DMS 273 (cell line): Measurements from ENCODE around the gene RERG.

Source experiments
- DNase-seq: peaks from one replicate; lab custom pipeline; 2025; ENCODE audit not compliant: unreplicated experiment; lab: John Stamatoyannopoulos, UW

Gene RERG

DNA sequence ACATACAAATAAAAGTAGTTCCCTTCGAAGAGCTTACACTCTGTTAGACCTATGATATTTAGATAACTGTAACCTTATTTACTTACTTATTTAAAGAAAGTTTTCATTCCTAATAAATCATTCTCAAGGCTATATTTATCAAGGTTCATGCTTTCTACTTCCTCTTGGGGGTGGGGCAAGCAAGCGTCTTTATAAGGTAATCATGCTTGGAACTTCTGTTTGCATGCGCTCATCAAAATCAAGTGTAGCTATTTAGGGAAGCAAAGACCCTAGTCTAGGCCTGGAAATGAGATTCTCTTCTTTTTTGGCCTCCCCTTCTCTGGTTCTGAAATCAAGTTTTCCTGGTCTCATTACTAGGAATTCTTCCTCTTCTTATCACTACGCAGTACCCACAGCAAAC lies 766 bp downstream of the RERG start:
- DNase-seq, result no peak

DNA sequence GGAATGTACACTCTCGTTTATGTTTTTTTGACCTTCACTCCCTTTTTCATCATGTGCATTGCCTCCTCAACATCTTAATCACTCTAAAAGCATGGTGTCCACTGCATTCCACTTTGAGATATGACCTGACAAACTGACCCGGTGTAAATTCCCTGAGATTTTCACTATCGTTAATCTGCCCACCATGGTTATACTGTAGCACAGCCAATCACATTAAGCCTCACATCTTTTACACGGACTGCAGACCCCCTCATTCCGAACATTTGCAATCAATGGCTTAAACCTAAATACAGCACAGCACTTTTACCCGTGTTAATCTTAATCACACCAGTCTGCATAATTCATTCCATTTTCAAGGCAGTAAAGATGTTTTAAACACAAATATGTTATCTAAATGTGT lies 2.4 kb downstream of the RERG start:
- no peak for DNase-seq

DNA sequence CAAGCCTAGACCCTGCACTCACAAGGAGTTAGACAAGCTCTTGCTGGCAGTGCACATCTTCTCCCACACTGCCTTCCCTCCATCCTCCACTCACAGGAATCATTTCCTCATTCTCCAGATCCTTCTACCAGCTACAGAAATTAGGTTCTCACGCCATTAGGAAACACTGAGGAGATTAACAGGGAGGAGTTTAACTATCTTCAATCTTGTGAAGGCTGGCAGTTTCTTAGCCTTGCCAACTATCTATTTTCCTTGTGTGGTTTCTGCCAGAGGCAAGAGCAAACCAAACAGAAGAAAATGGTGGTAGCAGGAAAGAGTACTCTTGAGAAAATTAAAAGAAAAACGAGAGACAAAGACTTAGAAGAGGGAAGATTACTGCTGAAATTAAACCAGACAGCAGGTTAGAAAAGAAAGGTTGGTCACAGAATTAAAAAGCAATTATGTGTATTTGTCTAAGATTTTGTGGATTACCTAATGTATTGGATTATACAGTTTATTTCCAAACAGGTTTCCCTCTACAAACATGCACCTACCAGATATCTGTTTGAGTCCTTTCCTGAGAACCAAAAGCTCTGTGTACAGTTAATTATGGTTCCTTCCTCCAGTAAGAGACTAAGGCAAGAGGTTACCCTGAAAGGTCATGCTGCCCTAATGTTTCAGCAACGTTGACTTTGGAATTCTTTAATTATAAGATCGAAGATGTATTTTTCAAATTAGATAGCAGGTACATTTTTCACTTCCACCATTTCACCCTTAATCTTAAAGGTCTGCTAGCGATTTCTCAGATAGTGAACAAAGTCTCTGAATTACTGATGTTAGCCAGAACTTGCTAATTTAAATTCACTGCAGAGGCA lies 5.0 kb downstream of the RERG start:
- DNase-seq, result no peak

- no peak for DNase-seq
Measured at GRCh38 chr12:15214851-15215601, 6.2 kb downstream of the RERG start.

DNA sequence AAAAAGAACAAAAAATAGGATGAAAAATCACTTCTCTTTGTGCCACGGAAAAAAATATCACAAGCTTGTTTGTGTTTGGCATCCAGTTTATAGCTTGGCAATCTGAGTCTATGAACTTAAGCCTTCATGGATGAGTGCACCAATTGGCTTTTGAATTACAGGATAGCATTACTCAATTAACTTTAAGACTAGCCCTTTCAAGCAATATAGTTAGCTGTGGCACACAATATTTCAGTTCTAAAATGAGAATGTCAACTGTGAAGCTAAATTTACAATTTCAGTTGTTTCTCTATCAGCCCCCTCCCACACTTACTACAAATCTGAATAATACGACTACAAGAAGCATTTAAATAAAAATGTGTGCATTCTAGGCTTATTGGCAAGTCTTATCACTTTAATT lies 8.3 kb downstream of the RERG start:
- peak; percentile 2 for DNase-seq

DNA sequence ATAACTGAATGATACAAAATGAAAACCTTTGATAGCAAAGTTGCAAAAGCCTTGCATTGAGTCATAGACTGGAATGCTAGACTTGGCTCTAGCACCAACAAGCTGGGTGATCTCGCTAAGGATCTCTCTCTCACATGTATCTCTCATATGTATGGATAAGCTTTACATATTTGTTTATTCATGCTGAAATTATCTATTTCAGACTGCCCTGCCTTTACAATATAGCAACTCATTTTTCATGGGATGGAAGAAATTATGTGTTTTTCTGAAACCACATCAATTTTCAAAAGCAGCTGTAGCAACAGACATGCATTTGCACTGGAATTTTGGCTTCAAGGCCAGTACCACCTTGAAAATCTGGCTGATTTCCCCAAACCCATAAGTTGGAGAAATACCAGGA lies 11.4 kb downstream of the RERG start:
- DNase-seq, result no peak

DNA sequence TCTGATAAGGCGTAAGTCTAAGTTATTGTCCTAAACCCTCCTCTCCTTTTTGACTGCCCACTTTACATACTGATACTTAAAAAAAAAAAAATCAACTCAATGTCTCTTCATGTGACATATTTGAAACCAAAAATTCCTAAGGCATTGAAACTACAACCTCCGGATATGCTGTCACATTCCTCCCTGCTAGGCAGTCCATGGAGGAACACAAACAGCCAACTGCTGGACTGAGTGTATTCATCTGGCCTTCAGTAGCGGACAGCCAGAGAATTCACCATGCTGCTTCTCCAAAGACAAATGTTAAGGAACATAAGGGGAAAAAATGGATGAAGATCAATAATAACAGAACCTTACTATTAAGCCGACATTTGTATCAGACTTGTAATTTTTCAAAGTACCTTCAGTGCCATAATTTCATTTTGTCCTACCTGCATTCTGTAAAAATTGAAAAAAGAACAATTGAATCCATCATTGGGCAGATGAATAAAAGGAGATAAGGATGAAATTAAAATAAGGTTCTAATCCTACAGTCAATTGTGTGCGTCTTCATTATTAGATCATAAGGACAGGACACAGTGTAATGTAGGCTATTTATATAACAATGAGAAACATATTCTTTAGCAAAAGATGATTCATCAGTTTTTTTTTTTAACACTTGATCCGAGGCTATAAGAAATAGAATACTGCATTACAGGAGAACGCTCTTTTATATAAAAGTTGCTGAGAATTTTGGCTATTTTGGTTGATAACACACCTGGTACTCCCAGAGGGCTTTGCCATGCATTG lies 12.2 kb downstream of the RERG start:
- DNase-seq, result no peak

DNA sequence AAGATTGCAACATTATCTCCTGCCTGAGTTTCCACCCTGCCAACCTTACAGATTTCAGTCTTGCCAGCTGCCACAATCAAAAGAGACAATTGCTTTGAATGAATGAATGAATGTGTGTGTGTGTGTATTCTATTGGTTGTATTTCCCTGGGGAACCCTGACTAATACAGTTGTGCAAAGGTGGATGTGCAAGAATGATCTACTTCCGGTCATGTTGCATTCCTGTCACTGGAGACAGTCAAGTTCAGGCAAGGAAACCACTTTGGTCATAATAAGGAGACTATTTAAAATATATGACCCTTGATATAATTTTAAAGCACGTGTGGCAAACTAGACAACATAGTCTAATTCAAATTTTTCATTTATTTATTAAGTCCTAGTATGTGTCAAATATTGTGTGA lies 13.1 kb downstream of the RERG start:
- DNase-seq, result no peak

- DNase-seq, result no peak
Measured at GRCh38 chr12:15206831-15207389, 14.3 kb downstream of the RERG start.

- no peak for DNase-seq
Measured at GRCh38 chr12:15206338-15206737, 14.9 kb downstream of the RERG start.

GRCh38 chr12:15205341-15206010 lies 15.7 kb downstream of the RERG start:
- DNase-seq, result no peak

- DNase-seq, result no peak
Measured at GRCh38 chr12:15201456-15201855, 19.8 kb downstream of the RERG start.

DNA sequence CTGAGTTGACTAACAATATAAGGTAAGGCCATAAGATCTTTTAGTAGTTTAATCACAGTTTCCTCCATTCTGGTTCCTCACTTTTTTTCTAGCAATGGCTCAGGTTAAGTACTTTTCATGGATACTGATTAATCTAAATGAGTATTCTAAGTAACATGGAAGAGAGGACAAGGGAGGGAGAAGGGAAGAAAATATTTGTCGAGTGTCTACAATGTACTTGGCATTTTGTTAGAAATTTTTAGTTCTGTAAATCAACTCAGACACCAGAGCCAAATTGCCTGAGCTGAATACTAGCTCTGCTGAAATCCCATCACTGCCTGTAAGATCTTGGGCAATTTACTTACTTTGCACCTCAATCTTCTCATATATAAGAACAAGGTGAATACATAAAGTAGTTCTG lies 20.2 kb downstream of the RERG start:
- no peak for DNase-seq

DNA sequence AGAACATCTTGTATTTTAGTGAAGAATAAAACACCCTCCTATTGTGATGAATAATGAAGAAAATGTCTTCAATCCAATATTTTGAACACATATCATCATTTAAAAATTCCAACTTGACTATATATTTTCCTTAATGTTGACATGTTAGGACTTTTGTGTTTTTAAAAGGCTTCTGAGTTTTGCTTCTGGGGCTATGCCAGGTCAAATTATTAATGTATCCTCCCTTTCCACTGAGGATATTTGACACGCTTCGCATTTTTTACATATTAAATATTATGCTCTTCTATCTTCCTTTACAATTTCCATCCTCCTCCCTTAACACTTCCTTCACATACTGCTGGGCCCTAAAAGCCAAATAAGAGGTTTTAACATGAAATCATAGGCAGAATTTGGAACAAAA lies 20.6 kb downstream of the RERG start:
- DNase-seq, result no peak

DNA sequence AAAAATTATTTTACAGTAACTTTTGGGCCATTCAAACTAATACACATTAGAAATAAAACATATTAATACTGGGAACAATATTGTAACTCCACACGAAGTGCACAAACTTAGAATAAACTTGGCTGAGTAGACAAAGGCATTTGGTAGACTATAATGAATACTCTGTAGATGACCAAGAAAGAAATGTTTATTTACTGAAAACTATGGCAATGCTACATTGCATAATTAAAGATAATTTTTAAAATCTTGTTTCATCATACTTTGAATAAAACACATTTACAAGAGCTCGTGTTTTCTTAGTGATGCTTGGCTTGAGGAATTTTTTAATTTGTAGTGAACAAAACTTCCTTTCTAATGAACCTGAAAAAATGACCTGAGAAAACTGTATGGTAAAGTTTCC lies 21.3 kb downstream of the RERG start:
- no peak for DNase-seq

DNA sequence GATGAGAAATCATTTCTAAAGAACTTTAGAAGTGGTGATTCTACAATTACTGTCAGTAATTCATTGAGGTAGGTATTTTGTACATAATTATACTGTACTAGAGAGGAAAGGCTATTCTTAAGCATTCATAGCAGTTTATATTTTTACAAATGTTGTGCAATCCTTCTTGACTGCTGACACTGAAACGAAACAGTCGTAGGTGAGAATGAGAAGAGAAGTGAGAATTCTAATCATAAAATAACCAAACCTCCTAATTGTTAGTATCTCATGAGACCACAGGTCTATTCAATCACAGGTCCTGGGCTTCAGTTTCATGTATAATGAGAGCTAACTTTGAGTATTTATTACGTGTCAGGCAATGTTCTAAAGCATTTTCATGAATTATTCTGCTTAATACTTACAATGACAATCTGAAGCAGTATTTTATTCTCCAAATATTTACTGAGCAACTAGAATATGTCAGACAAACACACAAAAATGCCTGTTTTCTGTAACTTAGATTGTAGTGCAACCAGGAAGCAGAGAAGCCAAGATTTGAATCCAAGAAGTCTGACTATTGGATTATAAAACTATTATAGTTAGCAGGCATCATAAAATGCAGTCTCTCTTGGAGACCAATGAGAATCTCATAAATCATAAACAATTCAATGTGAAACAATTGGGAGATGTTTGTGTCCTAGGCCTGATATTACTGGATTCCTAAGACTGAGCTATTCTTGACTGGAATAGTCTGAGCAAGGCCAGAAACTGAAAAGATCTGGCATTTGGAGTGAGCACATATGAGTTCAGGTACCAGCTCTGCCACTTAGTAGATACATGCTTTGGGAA lies 24.3 kb downstream of the RERG start:
- no peak for DNase-seq

DNA sequence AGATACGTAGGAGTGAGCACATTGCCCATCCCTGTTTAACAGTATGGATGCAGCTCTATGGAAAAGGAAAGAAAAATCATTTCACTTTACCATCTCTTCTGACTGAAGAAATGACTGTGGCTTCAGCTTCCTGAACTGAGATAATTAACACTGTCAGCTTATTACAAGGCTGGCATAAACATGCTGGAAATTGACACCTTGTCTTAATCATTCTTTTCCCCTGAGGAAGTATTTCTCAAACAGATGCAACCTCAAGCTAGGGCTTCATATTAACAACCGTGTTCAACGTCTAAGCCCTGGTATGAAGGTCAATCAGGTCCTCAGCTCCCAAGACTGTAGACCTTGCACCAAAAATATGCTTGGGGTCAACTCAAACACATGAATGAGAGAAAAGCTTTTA lies 25.0 kb downstream of the RERG start:
- DNase-seq, result peak; percentile 8

DNA sequence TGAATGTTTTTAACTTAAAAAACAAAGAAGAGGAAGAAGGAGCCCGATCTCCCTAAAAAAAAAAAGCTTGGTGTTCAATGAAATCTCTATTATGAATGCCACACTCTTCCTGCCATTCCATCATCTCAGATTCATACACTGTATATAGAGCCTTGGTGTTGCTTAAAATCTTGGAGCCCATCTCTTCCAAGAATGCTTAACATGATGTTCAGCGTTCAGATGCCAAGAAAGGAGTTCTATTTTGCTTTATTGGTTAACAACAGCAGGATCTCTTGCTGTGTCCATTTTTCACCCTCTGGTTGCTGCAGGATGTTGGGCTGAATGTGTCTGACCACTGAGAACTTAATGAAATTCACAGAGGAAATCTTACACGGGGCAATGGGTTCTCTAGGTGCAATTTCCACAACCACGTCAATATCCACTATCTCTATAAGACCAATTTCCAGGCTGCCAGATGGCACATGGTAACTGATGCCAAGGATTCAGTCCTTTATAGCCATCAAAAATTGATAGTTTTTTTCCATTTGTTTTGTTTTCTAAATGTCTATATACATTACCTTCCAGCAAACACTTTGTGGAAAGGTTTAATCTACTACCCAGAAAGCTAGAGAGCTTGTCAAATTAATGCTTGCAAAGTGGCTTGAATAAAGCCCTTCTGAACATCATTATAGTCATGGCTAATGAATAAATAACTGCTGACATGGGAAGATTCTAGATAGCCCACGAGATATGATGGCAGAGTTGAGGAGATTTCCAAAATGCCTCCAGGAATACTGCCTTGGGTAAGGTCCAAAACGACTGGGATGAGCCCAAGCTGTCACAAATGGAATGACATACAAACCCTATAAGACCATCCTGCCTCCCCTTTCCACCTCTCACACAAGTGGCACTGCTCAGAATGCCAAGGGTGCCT lies 26.5 kb downstream of the RERG start:
- peak; percentile 22 for DNase-seq

GRCh38 chr12:15193946-15194345 lies 27.3 kb downstream of the RERG start:
- DNase-seq, result no peak
